DOHH2 (cell line): ENCODE results near the gene TUBG2.

Experiments
- H3F3A ChIP-seq: fragments of 200-600 bp; sonication (generic), shearing (Covaris generic); 2 replicates; pipeline ENCODE4 v1.6.0; 2016; ENCODE audit warnings: antibody characterized with exemption, mild to moderate bottlenecking; ENCODE audit not compliant: control insufficient read depth, insufficient read depth
- H3K27ac ChIP-seq: fragments of 200-600 bp; sonication (generic); 2 replicates; pipeline ENCODE4 v1.5.1; 2014; ENCODE audit warnings: low read depth, mild to moderate bottlenecking, low read length, moderate library complexity
- H3K27me3 ChIP-seq: fragments of 200-600 bp; sonication (generic); 2 replicates; pipeline ENCODE4 v1.6.1; 2014; ENCODE audit warnings: mild to moderate bottlenecking, low read length, mixed read lengths; ENCODE audit not compliant: control insufficient read depth
- H3K36me3 ChIP-seq: fragments of 200-600 bp; sonication (generic); 2 replicates; pipeline ENCODE4 v1.6.1; 2014; ENCODE audit warnings: mild to moderate bottlenecking, low read length, moderate library complexity, mixed read lengths; ENCODE audit not compliant: control insufficient read depth
- H3K4me1 ChIP-seq: fragments of 200-600 bp; sonication (generic); 2 replicates; pipeline ENCODE4 v1.6.1; 2014; ENCODE audit warnings: mild to moderate bottlenecking, low read length, mixed read lengths; ENCODE audit not compliant: control insufficient read depth
- H3K4me2 ChIP-seq: fragments of 200-600 bp; sonication (generic); 2 replicates; pipeline ENCODE4 v1.6.0; 2014; ENCODE audit warnings: mild to moderate bottlenecking, low read length, moderate library complexity
- H3K4me3 ChIP-seq: fragments of 200-600 bp; sonication (generic); 2 replicates; pipeline ENCODE4 v1.5.1; 2014; ENCODE audit warnings: mild to moderate bottlenecking, low read length, mixed read lengths
- H3K79me2 ChIP-seq: fragments of 200-600 bp; sonication (generic); 2 replicates; pipeline ENCODE4 v1.6.1; 2014; ENCODE audit warnings: mild to moderate bottlenecking, low read length, mixed read lengths; ENCODE audit not compliant: control insufficient read depth
- H3K9me2 ChIP-seq: fragments of 200-600 bp; sonication (generic); replicated peaks from 2 replicates; pipeline ENCODE4 v1.6.1; 2014; ENCODE audit warnings: mild to moderate bottlenecking, low read length, mixed read lengths; ENCODE audit not compliant: control insufficient read depth
- H3K9me3 ChIP-seq: fragments of 200-600 bp; sonication (generic); 2 replicates; pipeline ENCODE4 v1.6.1; 2014; ENCODE audit warnings: antibody characterized with exemption, low read length, mixed read lengths; ENCODE audit not compliant: control insufficient read depth, insufficient read depth
- H4K20me1 ChIP-seq: fragments of 200-600 bp; sonication (generic); 2 replicates; pipeline ENCODE4 v1.6.0; 2014; ENCODE audit warnings: low read depth, mild to moderate bottlenecking, antibody characterized with exemption, low read length, moderate library complexity; ENCODE audit not compliant: control insufficient read depth, insufficient read depth
- CTCF ChIP-seq: fragments of 200-600 bp; sonication (generic); IDR thresholded peaks from one replicate; pipeline ENCODE4 v1.5.1; 2014; ENCODE audit warnings: antibody characterized with exemption, mild to moderate bottlenecking, low read depth, low read length; ENCODE audit not compliant: poor library complexity, severe bottlenecking
- EZH2phosphoT487 ChIP-seq: fragments of 200-600 bp; sonication (generic); IDR thresholded peaks from 2 replicates; pipeline ENCODE4 v1.6.1; 2017; ENCODE audit warnings: borderline replicate concordance, mild to moderate bottlenecking, antibody characterized with exemption, low read length, moderate library complexity, mixed read lengths

TUBG2 gene

GRCh38 chr17:42642336-42642735 is 16.7 kb upstream of the TUBG2 start:
- Histone ChIP-seq H3K4me2 (no peak overlapping the region), H3F3A (no peaks in the 10 kb centered on the region), H3K4me3 (no peak overlapping the region), H3K27me3 (no peaks in the 10 kb centered on the region), H3K9me2 (no peaks in the 10 kb centered on the region), H4K20me1 (no peaks in the 10 kb centered on the region), H3K27ac (no peak overlapping the region), H3K9me3 (no peaks in the 10 kb centered on the region), H3K36me3 (no peaks in the 10 kb centered on the region), H3K79me2 (no peaks in the 10 kb centered on the region), H3K4me1 (no peaks in the 10 kb centered on the region)
- no peak for TF ChIP-seq CTCF
- no peak for TF ChIP-seq EZH2phosphoT487

GRCh38 chr17:42647778-42648177 is 11.3 kb upstream of the TUBG2 start:
- Histone ChIP-seq H3K4me3 (no peak overlapping the region), H3K4me2 (no peak overlapping the region), H3F3A (no peaks in the 10 kb centered on the region), H3K27me3 (peaks cover 5% of the 10 kb centered on the region; the same call in 1 of the 2 replicates), H3K27ac (no peak overlapping the region), H4K20me1 (no peaks in the 10 kb centered on the region), H3K4me1 (no peaks in the 10 kb centered on the region), H3K79me2 (no peaks in the 10 kb centered on the region), H3K36me3 (no peaks in the 10 kb centered on the region), H3K9me3 (no peaks in the 10 kb centered on the region), H3K9me2 (no peaks in the 10 kb centered on the region)
- TF ChIP-seq CTCF (no peak), EZH2phosphoT487 (no peak)

- Histone ChIP-seq H3K4me3 (no peak overlapping the region), H3K9me3 (no peaks in the 10 kb centered on the region), H4K20me1 (no peaks in the 10 kb centered on the region), H3K27me3 (peaks cover 5% of the 10 kb centered on the region; the same call in 1 of the 2 replicates), H3K4me1 (no peaks in the 10 kb centered on the region), H3K79me2 (no peaks in the 10 kb centered on the region), H3K4me2 (no peak overlapping the region), H3K9me2 (no peaks in the 10 kb centered on the region), H3K36me3 (no peaks in the 10 kb centered on the region), H3K27ac (no peak overlapping the region), H3F3A (no peaks in the 10 kb centered on the region)
- TF ChIP-seq CTCF (no peak), EZH2phosphoT487 (no peak)
These were observed 7.7 kb upstream of the TUBG2 start for GRCh38 chr17:42651392-42651791.
